Transverse colon (tissue), 4 donors: ENCODE measurements around the gene RNF224.

ENCODE experiments used
- POLR2A ChIP-seq: fragments of 450-650 bp; IDR thresholded peaks from one replicate; pipeline ENCODE4 v1.6.1; 2016; ENCODE audit warnings: antibody characterized with exemption, mild to moderate bottlenecking, moderate library complexity
- POLR2AphosphoS5 ChIP-seq, 3 donors: sonication (generic); formaldehyde crosslinking; IDR thresholded peaks; one replicate each; pipeline ENCODE4 v1.6.1; 2016; ENCODE audit warnings: antibody characterized with exemption in 3 of 3
- TF ChIP-seq, protein P1 (sequence below), 5 experiments: fragments of 200-600 bp in 3 of 5; fragments of 450-650 bp in 2 of 5; sonication (generic) in 3 of 5; IDR thresholded peaks; 1 replicate in 2 of 5; 2 replicates in 3 of 5; pipeline ENCODE4 v1.5.1; 2016 to 2017; ENCODE audit warnings: antibody characterized with exemption in 5 of 5, inconsistent platforms in 3 of 5, mild to moderate bottlenecking in 2 of 5, moderate library complexity in 1 of 5

DNA sequence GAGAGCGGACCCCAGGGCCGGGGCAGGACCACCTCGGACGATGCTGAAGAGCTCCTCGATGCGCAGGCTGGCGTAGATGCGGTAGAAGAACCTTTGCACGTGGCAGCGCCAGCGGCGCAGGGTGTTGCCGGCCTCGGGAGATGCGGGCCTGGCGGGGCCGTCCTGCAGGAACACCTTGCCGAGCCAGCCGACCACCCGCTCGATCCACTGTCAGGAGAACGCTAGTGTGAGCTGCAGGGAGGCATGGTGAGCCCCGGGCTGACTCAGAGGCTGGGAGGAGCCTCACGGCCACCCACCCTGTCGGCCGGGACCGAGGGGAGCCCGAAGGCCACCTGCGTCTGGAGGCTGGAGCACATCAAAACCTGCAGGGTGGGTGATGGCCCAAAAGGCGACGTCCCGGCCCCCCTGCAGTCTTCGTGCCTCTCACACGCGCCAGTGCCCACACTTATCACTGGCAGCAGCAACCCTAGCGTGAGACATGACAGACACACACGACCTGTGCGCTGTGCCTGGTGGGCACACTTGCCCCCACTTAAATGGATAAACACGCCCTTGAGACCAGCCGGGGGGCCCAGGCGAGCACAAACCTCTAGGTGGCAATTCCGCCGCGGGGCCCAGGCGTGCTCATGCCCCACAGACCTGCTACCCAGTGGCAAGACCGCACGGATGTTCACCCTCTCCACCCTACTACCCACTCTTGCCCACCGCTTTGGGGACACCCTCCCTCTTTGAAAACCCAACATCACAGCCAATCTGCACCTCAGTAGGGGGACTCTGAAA, 42.2 kb upstream of the RNF224 start:
- TF ChIP-seq, protein P1, sequence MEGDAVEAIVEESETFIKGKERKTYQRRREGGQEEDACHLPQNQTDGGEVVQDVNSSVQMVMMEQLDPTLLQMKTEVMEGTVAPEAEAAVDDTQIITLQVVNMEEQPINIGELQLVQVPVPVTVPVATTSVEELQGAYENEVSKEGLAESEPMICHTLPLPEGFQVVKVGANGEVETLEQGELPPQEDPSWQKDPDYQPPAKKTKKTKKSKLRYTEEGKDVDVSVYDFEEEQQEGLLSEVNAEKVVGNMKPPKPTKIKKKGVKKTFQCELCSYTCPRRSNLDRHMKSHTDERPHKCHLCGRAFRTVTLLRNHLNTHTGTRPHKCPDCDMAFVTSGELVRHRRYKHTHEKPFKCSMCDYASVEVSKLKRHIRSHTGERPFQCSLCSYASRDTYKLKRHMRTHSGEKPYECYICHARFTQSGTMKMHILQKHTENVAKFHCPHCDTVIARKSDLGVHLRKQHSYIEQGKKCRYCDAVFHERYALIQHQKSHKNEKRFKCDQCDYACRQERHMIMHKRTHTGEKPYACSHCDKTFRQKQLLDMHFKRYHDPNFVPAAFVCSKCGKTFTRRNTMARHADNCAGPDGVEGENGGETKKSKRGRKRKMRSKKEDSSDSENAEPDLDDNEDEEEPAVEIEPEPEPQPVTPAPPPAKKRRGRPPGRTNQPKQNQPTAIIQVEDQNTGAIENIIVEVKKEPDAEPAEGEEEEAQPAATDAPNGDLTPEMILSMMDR (IDR thresholded peaks at IDR 0.05) = no peak
- no peak for TF ChIP-seq POLR2A
- TF ChIP-seq POLR2AphosphoS5 (IDR thresholded peaks at IDR 0.05) = no peak
